GM19452 (cell line): ENCODE results near the gene TMEM87B.

Source experiments
- ATAC-seq: cut with Tn5 transposase; IDR thresholded peaks from one replicate; pipeline ENCODE4 v1.9.1; 2021; ENCODE audit not compliant: unreplicated experiment

The TMEM87B gene

DNA sequence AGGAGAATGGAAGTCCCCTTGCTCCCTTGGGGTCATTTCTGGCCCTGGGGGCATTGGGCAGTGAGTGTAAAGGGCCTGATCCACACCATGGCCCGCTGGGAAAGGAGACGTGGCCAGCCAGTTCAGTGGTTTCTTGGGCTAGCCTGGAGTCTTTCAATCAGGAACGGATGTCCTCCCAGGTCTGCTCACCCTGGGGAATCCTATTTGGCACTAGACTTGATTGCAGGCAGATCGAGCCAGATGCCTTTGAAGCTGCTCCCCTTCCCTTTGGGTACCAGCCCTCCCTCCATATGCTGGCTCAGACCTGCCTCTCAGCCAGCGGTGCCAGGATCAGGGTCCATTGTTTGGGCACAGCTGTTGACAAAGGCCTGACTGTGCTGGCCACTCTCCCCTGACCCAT lies 94.1 kb downstream of the TMEM87B start:
- no peak for ATAC-seq

DNA sequence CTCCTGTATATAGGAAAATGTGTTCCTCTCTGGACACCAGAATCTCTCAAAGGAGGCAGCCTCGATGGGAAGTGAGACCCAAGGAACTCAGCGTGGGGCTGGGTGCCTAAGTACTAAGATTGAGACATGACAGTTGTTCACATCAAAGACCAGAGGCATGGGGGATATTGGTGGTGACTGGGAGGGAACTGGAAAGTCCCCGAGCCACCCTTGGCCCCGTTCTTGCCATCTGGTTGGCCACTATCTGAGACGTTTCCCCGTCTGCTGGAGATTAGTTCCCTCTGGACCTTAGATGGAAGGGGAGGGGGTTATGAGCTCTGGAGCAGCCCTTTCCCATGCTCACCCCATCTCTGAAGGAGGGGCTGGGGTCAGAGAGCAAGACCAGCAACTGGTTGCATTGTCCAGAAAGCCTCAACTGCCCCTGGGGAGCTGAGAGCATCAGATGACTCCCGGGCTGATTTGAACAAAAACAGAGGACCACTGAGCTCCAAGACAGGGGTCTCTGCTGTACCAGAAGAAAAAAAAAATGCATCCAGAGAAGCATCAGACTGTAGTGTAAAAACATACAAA lies 94.9 kb downstream of the TMEM87B start:
- no peak for ATAC-seq

DNA sequence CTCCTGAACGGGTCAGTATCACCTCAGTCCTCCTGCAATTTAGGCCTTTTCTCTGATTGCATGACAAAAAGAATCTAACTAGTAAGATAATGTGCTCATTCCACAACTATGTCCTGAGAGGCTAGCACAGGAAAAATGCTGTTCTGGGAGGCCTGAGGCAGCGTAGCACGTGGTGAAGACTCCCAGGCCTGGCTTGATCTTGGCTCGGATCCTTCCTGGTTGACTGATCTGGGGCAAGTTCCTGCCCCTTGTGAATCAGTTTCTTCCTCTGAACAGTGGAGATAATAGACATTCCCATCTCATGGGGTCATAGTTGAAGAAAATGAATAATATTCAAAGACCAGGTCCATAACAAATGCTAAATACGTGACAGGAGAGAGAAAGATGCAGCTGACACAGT lies 95.4 kb downstream of the TMEM87B start:
- no peak for ATAC-seq

DNA sequence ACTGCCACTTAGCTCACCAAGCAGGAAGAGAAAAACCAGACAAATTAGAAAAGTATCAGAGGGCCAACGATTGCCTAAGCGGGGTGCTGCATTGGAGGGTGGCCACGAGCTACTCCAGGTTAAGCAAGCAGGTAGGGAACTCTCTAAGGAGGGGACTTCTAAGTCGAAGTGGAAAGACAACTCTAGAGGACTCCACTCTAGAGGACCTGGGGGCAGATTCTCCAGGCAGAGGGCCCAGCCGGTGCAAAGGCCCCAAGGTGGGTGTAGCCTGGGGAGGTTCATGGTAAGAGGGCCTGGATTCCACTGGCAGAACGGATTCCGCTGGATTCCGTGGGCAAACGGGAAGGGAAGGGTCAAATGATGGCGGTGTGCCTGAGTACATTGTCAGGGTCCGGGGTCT lies 95.8 kb downstream of the TMEM87B start:
- ATAC-seq = no peak

DNA sequence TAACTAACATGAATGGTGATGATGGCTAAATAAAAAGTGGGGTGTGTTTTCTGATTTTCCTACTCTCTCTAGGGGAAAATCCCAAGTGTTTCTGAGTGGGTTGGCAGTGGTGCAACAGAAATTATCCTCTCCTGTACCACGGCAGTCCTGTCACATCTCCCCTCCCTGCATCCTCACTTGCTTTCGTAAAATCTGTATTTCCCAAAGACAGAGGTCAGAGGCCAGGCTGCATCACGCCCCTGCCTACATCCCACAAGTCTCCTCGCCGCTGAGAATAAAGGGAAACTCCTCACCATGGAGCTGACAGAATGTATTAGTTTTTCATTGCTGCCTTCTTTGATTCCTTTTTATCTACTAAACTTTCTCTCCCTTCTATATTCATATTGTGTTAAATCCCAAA lies 96.2 kb downstream of the TMEM87B start:
- no peak for ATAC-seq

DNA sequence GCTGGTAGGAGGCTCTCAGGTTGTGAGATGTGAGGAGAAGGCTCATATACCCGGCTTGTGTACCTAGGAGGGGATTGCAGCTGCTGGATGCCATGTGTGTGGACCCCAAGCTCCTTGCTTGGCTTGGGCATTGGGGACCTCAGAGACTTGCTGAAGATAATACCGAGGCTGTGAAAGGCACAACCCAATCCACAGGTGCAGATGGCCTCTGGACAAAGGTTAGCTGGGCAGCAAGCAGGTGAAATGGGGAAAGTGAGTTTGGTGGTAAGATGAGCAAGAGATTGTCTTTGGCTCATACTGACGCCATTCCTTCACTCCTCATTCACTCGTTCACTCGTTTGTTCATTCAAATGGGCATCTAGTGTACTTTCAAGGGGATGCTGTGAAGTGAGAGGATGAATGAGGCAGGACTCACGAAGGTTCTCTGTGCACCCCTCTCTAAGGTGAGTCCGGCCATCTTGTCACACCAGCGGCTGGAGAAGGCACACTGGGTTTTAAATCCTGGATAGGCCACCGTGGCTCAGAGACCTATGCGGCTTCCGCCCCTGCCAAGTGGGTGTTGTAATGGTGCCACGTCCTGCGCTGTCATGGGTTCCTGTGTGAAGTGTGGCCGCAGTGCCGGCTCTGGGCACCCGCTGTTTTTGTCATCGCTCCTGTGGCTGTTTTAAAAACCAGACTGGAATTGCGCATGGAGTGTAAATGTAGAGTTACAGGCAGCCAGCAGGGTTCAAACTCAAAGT lies 96.8 kb downstream of the TMEM87B start:
- ATAC-seq = no peak

DNA sequence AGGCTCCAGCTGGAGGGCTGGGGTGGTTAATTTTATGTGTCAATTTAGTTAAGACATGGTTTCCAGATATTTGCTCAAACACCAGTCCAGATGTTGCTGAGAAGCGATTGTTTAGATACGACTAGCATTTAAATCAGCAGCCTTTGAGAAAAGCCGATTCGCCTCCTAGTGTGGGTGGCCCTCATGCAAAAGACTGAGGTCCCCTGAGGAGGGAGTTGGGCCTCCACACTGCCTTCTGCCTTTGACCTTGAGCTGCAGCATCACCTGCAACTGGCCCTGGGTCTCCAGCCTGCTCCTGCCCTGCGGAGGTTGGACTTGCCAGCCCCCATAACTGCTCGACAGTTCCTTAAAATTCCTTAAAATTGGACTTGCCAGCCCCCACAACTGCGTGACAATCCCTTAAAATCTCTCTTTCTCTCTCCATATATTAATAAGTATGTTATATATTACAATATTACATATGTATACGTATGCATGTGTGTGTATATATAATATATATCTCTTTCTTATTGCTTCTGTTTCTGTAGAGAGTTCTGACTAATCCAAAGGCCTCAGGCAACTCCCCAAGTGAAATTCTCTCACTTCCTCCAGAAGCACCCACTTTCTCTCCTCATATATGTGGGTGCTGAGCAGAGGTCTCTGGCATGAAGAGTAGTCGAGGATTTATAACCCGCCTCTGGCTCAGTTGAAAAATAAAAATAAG lies 97.6 kb downstream of the TMEM87B start:
- no peak for ATAC-seq

DNA sequence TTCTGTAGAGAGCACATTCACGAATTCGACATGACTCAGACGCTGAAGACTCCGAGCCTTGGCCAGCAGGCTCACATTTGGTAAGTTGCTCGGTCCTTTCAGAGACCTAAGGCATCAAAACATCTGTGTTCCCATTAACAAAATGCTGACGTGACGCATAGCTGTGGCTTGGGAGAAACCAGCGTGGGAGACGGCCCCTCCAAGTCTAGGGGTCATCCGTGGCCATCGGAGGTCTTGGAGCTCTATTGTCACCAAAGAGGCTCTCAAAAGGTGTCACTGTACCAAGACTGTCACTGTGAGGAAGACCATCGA lies 98.1 kb downstream of the TMEM87B start:
- ATAC-seq = no peak

DNA sequence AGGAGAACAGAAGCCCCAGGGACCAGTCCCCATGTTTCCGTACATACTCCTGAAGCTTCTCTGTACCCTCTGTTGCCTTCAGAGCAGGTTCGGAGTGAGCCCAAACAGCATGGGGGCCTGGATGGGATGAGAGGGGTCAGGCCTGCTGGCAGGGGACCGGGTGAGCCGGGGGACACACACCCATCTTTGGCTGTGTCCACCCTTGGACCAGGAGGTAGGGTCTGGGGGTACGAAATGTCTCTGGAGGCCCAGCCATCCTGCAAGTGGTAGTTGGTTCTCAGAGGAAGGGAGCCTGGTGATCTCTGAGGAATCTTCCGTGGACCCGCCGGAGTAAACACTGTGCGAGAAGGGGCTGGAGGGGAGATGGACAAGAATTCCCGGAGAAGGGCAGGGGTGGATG lies 98.4 kb downstream of the TMEM87B start:
- ATAC-seq = no peak

DNA sequence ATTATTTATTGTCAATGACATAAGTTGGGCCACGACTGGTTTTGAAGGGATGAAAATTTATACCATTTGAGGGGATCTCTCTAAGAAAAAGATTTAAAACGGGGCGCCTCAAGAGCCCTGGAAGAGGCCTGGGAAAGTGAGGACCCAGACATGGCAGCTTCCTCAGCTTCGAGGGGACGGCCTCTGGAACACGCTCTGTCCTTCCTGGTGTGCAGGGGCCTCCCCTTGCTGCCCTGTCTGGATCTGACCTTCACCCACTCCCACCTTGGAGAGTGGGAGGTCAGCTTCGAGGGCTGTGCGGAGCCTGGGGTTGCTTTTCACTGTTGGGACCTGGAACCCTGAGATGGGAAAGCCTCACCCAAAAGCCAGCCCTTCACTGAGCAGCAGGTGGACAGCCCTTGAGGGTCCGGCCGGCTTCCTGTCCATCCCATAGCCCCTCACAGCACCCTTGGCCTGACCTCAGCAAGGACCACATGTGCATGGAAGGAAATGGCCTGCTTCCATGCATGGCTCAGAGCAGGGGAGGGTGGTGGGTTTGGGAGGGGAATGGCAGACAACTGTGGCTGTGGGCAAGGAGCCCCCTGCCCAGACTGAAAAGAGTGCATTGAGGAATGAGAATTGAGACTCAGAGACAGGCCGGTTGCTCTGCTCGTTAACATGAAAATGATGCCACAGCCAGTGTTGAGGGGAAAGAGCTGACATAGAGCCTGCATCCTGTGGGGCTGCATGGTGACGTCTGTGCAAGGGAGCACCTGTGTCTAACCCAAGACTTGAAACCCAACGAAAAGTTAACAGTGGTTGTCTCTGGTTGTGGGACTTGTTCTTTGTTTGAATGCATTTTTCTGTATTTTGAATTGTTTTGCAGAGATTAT lies 99.4 kb downstream of the TMEM87B start:
- ATAC-seq = no peak

DNA sequence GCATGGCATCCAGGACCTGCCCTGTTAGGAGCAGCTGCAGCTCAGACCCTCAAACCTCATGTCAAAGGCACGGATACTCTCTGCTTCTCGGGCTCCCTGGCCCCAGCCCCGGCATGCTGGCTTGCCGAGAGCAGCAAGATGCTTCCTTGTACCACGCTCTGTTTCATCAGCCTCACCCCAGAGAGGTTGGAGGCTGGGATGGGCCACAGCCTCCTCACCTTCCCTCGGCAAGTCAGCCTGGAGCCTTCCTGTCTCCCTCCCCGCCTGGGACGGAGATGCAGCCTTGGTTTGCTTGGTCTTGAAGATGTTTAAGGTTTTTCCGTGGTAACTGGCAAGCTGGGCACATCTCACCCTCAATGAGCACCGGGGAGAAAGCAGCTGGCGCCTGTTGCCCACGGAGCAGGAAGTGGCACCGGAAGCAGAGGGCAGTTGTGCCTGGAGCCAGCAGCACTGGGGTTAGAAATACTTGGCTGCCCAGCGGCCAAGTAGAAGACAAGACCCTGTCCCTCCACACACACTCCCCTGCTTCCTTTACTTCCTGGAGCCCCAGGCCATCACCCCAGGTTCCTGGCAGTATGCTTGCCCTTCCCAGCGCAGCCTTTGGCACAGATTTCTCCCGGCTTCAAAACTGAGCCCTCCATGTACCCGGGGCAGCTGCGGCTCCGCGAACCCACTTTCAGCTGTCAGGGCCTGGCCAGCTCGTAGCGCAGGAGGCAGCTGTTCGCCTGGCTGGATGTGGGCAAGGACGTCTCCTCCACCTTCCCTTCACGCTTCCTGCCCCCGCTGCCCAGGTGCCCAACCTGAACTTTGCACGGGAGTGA lies 100.5 kb downstream of the TMEM87B start:
- ATAC-seq = no peak

DNA sequence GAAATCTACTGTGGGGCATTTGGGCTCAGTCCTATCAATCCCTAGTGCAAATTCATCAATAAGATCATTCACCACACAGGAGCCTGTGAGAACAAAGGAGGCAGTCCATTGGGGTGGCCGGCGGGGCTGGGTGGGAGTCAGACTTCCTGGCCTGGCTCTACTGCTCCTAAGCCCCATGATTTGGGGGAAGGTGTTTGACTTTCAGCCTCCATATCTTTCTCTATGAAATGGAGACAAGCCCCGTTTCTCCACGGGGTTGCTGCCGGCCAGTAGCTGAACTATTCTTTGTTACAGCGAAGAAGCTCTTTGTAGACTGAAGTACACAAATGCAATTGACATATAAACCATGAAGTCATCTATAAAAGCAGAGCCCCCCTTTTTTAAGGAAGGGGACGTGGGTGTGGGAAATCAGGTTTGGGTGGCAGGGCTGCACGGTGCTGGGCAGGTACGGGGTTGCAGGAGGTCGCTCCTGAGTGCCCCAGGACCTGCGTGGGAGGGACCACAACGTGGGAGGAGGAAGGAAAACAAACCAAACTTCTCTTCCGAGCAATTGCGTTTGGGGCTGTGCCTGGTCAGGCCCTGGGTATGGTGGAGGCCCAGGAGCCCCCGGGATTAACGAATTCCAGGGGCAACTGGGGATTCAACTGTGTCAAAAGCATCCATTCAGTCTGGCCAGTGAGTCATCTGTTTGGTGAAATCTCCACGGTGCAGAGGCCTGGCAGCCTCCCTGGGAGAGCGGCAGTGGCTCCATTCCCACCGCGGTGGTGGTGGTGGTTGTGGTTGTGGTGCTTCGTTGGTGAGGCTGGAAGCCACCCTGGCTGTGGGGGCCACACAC lies 101.3 kb downstream of the TMEM87B start:
- ATAC-seq = no peak

DNA sequence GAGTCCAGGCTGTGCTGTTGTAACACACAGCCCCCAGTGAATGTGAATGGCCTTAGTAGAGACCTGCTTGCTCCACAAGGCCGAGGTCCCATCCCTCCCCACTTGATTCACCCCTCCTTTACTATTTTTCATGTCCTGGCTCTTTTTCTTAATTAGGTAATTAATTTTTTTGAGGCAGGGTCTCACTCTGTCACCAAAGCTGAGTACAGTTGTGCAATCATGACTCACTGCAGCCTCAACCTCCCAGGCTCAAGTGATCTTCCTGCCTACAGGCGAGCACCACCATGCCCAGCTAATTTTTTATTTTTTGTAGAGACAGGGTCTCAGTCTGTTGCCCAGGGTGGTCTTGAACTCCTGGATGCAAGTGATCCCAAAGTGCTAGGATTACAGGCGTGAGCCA lies 102.4 kb downstream of the TMEM87B start:
- no peak for ATAC-seq

DNA sequence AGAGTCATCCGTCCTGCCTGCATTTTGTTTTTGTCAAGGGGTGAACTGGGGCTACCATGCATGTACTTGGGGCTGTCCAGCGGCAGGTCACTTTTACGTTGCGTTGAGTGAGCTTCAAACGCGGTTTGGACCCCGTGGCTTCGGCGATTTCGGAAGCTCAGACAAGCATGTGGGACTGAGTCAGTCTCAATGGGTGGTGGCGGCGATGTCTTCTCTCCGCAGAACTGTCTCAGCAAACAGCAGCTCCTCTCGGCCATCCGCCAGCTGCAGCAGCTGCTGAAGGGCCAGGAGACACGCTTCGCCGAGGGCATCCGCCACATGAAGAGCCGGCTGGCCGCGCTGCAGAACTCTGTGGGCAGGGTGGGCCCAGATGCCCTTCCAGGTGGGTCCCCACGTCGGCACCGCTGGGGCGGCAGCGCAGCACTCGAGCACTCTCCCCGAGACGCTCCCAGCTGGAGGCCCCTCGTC lies 104.4 kb downstream of the TMEM87B start:
- ATAC-seq = no peak

DNA sequence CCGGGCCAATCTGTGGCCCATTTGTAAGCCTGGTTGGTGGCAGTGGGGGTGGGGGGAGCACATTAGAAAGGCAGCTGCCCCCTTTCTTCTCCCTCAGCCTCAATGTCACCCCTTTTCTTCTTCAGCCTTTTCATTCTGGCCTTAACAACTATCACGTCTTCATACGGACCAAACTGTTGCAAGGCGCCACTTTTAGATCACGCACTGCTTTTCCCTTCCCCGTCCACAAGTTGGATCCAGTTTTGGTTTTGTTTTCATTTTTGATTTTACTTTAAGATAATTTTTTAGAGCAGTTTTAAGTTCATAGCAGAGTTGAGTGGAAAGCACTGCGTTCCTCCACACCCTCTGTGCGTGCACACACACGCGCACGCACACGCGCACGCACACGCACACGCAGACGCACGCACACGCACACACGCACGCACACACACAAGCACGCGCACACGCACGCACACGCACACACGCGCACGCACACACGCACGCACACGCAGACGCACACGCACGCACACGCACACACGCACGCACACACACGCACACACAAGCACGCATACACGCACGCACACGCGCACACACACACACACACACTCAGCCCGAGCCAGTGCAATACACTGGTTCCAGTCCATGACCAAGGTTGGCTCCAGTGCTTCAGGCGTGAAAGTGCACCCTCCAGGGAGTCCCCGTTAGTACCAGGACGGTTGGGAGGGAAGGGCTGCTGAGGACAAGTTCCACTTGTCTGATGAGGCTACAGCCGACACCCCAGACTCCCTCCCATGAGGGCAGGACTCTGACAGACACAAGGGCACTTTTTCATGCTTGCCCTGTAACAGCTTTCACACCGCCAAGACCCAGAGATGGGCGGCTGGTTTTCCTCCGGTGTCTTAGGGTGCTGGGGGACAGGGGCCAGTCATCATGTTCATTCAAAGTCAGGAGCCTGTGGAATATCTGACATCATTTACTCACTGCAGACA lies 105.5 kb downstream of the TMEM87B start:
- ATAC-seq = no peak

DNA sequence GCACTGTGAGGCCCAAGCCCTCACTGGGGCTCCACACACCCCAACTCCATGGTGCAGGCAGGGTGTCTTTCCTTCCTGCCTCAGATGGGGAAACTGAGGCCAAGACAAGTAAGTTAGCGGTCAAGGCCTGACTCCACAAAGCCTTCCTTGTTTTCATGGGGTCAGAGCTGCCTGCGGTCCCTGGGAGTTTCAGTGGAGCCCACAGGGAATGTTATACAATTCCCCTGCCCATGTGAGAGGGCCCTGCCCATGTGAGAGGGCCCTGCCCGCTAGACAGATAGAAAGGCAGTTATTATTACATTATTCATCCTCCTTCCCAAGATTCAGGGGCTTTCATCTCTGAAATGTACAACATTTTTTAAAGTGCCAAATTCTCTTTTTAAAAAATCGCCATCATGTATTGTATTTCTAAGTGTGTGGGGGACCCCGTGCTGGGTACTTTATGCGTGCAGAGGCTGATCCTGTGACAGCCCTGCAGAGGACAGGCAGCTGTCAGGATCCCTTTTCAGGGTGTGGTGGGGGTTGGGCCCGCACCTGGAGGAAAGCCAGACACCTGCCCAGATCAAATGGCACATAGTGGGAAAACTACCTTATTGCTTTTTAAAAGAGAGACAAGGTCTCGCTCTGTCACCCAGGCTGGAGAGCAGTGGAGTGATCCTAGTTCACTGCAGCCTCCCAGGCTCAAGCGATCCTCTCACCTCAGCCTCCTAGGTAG lies 106.5 kb downstream of the TMEM87B start:
- no peak for ATAC-seq

DNA sequence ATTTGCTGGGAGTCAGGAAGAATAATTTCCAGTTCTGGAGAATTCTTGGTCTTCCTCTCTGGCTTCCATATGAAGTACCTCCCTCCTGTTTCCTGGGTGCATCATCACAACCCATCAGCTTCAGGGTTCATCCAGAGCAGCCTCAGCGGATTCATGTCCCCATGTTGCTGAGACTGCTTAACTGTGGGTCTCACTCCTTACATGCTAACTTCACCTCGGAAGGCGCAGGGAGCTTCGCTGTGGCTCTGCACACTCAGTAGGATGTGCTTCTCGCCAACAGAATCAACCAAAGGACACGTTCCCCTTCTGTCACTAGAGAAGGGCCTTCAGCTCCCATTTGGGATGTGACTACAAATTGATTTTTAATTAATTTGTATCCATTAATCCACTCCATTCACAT lies 107.3 kb downstream of the TMEM87B start:
- ATAC-seq = no peak

DNA sequence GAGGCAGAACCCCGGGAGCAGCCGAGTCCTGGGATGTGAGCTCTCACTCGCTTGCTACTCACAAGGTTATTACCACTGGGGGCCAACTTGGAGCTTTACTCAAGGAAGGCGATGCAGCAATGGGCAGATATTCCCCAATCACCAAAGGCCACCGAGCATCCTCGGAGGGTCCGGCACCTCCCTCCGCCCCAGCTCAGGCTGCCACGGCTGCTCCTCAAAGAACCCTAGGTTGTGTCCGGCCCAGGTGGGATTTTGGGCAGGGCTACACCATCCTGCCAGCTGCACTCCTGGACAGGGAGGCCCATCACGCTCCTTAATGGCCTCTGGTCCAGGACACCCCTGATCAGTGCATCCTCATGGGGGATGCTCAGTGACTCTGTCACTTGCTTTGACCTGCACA lies 107.9 kb downstream of the TMEM87B start:
- ATAC-seq = no peak
